Astrocyte of the spinal cord (primary cell): Measurements from ENCODE around the gene TNK2.

Experiments used
- DNase-seq: peaks from one replicate; pipeline ENCODE4 v3.0.0; 2011; ENCODE audit warnings: low read depth, low spot score
- H3K4me3 ChIP-seq: 2 replicates; pipeline ENCODE4 v1.5.1; 2011; ENCODE audit warnings: low read depth, mild to moderate bottlenecking, low read length, moderate library complexity
- in situ Hi-C: cut with HindIII; loops from 2 replicates; pipeline ENCODE4 v1.10.0; 2017; ENCODE audit warnings: low sequenced_read_pairs
- TF ChIP-seq, protein P1 (sequence below): IDR thresholded peaks from 2 replicates; pipeline ENCODE4 v1.5.1; 2012; ENCODE audit warnings: low read depth, mild to moderate bottlenecking, low read length, inconsistent platforms

The TNK2 gene

DNA sequence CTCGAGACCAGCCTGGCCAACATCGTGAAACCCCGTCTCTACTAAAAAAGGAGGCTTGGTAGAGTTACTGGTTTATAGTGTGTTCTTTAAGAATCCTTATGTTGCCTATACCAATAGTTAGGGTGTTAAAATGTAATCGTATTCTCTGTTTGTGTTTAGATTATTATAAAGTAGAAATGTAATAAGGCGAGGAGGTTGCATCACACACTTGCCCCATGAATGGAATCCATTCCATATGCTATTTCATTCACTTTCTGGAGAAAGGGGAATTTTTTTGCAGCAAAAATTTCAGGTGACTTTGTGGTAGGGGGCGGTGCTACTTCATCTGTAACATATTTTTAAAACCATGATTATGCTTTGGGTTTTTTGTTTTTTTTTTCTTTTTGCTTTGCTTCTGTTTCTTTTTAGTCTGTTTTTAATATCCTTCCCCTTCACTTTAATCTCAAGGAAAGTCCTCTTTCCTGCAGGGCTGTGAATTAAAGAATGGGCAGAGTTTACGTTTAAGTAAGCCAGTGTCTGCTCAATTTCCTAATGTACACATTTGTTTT, 63.6 kb downstream of the TNK2 start:
- no peak overlapping the region for H3K4me3 ChIP-seq
- TF ChIP-seq, protein P1, sequence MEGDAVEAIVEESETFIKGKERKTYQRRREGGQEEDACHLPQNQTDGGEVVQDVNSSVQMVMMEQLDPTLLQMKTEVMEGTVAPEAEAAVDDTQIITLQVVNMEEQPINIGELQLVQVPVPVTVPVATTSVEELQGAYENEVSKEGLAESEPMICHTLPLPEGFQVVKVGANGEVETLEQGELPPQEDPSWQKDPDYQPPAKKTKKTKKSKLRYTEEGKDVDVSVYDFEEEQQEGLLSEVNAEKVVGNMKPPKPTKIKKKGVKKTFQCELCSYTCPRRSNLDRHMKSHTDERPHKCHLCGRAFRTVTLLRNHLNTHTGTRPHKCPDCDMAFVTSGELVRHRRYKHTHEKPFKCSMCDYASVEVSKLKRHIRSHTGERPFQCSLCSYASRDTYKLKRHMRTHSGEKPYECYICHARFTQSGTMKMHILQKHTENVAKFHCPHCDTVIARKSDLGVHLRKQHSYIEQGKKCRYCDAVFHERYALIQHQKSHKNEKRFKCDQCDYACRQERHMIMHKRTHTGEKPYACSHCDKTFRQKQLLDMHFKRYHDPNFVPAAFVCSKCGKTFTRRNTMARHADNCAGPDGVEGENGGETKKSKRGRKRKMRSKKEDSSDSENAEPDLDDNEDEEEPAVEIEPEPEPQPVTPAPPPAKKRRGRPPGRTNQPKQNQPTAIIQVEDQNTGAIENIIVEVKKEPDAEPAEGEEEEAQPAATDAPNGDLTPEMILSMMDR, result no peak
- DNase-seq, result no peak
- in situ Hi-C loops, result no loop called here

DNA sequence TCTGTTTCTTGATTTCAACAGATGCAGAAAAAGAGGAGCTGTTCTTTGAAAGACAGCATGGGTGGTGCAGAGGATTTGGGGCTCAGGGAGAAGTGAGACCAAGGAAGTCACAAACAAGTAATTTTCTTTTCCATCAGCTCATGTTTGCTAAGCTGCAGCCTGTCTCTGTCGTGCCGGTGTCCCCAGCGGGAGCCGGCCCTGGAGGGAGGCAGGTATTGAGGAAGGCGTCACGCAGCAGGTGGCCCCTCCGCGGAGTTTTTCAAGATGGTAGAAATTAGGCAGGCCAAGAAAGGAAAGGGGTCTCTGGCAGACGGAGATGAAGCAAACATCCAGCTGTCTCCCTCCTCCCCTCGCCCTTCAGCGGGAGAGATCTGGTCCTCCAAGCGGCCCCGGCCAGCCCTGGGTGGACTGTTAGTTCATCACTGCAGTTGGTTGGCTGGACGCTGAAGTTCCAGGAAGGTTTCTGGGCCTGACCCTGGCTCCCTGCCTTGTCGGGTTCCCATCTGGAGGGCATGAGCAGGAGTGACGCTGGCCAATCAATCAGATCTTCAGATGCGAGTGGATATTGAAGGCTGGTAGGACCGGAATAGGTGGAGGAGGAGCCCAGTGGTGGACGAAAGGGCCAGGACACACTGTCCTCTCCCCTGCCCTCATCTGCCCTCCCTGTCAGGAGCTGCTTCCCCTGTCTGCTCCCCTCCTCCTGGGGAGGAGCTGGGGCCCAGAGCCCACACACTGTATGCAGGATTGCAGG, 68.9 kb downstream of the TNK2 start:
- in situ Hi-C loops, result no loop called here
- no peak for DNase-seq
- TF ChIP-seq, protein P1, result no peak
- no peak overlapping the region for H3K4me3 ChIP-seq

DNA sequence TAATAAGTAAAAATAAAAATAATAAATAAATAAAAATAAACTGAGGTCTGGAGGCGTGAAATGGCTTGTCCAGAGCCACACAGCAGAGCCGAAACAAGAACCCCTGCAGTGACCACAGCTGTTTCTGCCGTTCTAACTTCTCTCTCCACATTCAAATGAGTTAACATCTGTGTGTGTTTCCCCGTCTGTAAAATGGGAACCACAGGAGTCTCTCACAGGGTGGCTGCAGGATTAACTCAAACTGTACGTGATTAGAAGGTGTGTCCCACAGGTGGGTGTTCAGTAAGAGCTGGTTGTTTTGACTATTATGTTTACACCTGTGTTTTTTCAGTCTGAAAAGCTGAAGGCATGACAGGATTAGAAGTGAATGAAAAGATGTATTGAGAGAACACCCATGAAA, 69.6 kb downstream of the TNK2 start:
- in situ Hi-C loops, result no loop called here
- H3K4me3 ChIP-seq, result no peak overlapping the region
- TF ChIP-seq, protein P1, result no peak
- DNase-seq, result no peak

- in situ Hi-C loops, result no loop called here
- TF ChIP-seq, protein P1, result no peak
Measured at GRCh38 chr3:195836476-195837135, 71.7 kb downstream of the TNK2 start.

DNA sequence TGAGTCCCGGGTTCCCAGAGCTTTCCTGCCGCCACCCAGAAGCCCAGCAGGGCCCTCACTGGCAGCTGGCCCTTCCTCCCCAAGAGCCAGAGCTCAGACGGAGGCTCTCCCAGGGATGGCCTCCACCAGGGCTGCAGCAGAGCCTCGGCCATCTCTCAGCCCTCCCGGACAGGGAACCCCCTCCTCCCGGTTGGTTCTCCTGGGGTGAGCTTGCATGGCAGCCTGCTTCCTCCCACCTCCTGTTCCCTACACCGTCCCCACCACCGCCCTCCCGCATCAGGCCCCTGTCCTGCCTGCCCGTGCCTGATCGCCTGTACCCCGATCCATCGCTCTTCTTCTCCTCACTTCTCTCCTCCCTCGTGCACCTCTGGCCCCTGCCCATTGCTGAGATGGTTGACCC, 72.6 kb downstream of the TNK2 start:
- H3K4me3 ChIP-seq, result no peak overlapping the region
- in situ Hi-C loops, result no loop called here
- TF ChIP-seq, protein P1, result no peak
- DNase-seq, result no peak

More at GRCh38 chr3:195836476-195837135, 71.7 kb downstream of the TNK2 start:
- DNase-seq, result no peak
- no peak overlapping the region for H3K4me3 ChIP-seq

- in situ Hi-C loops, result no loop called here
- TF ChIP-seq, protein P1, result no peak
- no peak for DNase-seq
- H3K4me3 ChIP-seq, result no peak overlapping the region
Measured at GRCh38 chr3:195834675-195835583, 73.4 kb downstream of the TNK2 start.
